Thoracic aorta (tissue), 2 donors: ENCODE results near the gene CHD6. TPM values are rescaled to one million over a fixed set of nuclear protein-coding genes. Genes with fewer than 3 reads are reported as not detected.

Source experiments
- ATAC-seq: fragments of 150-250 bp; one replicate; pipeline ENCODE4 v1.8.0; 2017; ENCODE audit warnings: low read depth; ENCODE audit not compliant: insufficient number of reproducible peaks, low FRiP score
- DNase-seq: peaks from one replicate; pipeline ENCODE4 v3.0.0-alpha.2; 2020; ENCODE audit warnings: low spot score
- H3K27ac ChIP-seq, 2 donors: fragments of 200-600 bp; sonication (generic); 1 replicate in 1 of 2; 2 replicates in 1 of 2; pipeline ENCODE4 v1.5.1; 2016; ENCODE audit warnings: mild to moderate bottlenecking in 2 of 2, moderate library complexity in 2 of 2
- H3K27me3 ChIP-seq: fragments of 200-600 bp; sonication (generic); replicated peaks from 2 replicates; pipeline ENCODE4 v1.6.0; 2016; ENCODE audit warnings: mild to moderate bottlenecking; ENCODE audit not compliant: insufficient read depth
- H3K36me3 ChIP-seq: fragments of 200-600 bp; sonication (generic); one replicate; pipeline ENCODE4 v1.5.1; 2016
- H3K4me1 ChIP-seq, 2 donors: fragments of 200-600 bp; sonication (generic); 1 replicate in 1 of 2; 2 replicates in 1 of 2; pipeline versions ENCODE4 v1.5.1 to v1.6.0; 2016; ENCODE audit warnings: low read depth in 2 of 2, mild to moderate bottlenecking in 1 of 2; ENCODE audit not compliant: control insufficient read depth in 1 of 2
- H3K4me3 ChIP-seq: fragments of 200-600 bp; sonication (generic); 2 replicates; pipeline ENCODE4 v1.5.1; 2016; ENCODE audit warnings: mild to moderate bottlenecking
- H3K9me3 ChIP-seq: fragments of 200-600 bp; sonication (generic); 2 replicates; pipeline ENCODE4 v1.5.1; 2016
- CTCF ChIP-seq: fragments of 200-600 bp; sonication (generic); IDR thresholded peaks from one replicate; pipeline ENCODE4 v1.5.1; 2019; ENCODE audit warnings: antibody characterized with exemption
- total RNA-seq, 2 donors: library from RNA; depleted of rRNA; stranded (reverse); fragments of >200 nt; gene quantifications; one replicate each; pipeline versions ENCODE4 v1.1.0 to v1.2.3, GENCODE V29; 2016

Gene CHD6
- total RNA-seq, 2 donors from 2014 or later, result 43.9 to 44.6 TPM

- Histone ChIP-seq H3K27me3 (no peaks in the 10 kb centered on the region), H3K4me1 (peaks cover 4 to 11% of the 10 kb centered on the region in 2 donors), H3K4me3 (no peak overlapping the region), H3K9me3 (no peaks in the 10 kb centered on the region), H3K27ac (no peak overlapping the region), H3K36me3 (peaks cover 4% of the 10 kb centered on the region)
- DNase-seq (no peak), ATAC-seq (no peak)
- no peak for TF ChIP-seq CTCF
Measured at GRCh38 chr20:41361757-41362747, 256.1 kb downstream of the CHD6 start.

- ATAC-seq, result no peak
- DNase-seq, result no peak
- Histone ChIP-seq H3K4me1 (peaks cover 4 to 9% of the 10 kb centered on the region in 2 donors), H3K4me3 (no peak overlapping the region), H3K27me3 (no peaks in the 10 kb centered on the region), H3K36me3 (peaks cover 5% of the 10 kb centered on the region), H3K27ac (no peak overlapping the region), H3K9me3 (no peaks in the 10 kb centered on the region)
- TF ChIP-seq CTCF, result no peak
Measured at GRCh38 chr20:41360831-41361756, 257.1 kb downstream of the CHD6 start.

- ATAC-seq, result no peak
Measured at GRCh38 chr20:41359541-41360011, 258.6 kb downstream of the CHD6 start.

GRCh38 chr20:41358717-41359116, 259.5 kb downstream of the CHD6 start:
- Histone ChIP-seq H3K27me3 (no peaks in the 10 kb centered on the region), H3K4me3 (no peak overlapping the region), H3K27ac (no peak overlapping the region), H3K36me3 (peaks cover 8% of the 10 kb centered on the region), H3K9me3 (no peaks in the 10 kb centered on the region), H3K4me1 (no peaks in the 10 kb centered on the region)
- ATAC-seq (no peak), DNase-seq (no peak)
- TF ChIP-seq CTCF, result no peak

More at GRCh38 chr20:41359541-41360011, 258.6 kb downstream of the CHD6 start:
- no peak for TF ChIP-seq CTCF
- Histone ChIP-seq H3K27me3 (no peaks in the 10 kb centered on the region), H3K4me3 (no peak overlapping the region), H3K9me3 (no peaks in the 10 kb centered on the region), H3K27ac (no peak overlapping the region), H3K4me1 (no peaks in the 10 kb centered on the region), H3K36me3 (peaks cover 8% of the 10 kb centered on the region)
- no peak for DNase-seq
